ENCODE data around the gene SLC25A21.
"Not testable (repeated sequence)": the region's sequence is repeated elsewhere in the genome, so short reads cannot be mapped to it uniquely, and the experiment has no call there.

Gene SLC25A21

DNA sequence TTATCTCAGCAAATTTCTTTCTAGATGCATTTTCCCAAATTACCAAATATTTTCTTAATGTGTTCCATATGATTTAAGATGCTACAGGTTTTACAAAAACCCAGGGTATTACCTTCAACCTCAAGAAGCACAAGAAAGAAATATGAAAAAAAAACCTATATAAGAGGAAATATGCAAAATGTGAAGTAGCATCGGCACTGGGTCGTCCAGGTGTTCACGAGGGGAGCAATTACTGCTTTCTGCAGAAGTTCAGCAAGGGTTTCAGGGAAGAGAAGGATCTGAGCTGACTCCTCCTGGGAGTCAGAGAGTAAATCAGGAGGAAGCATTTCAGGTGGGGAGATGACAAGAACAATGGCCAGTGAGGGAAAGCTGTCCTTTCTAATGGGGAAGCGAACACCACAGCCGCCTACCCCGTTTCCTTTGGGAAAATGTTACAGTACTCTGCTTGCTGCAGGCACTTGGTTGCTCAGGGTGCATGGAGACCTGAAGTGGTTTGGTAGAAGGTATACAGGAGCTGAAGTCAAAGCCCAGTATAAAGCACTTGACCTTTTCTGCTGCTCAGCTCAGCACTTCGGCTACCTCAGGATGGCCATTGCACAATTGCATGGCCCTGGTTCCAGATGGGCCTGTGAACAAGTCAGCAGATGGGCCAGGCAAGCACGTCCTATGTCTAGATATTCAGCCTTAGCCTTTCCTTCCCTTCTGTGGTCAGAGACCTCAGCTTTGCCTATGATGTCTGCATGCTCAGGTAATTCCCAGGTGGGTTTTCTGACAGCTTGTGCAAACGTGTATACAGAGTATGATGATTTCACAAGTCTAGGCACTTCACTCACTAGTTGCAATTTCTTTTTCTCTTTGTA, 355.1 kb downstream of the SLC25A21 start:
- no peak for DNase-seq

DNA sequence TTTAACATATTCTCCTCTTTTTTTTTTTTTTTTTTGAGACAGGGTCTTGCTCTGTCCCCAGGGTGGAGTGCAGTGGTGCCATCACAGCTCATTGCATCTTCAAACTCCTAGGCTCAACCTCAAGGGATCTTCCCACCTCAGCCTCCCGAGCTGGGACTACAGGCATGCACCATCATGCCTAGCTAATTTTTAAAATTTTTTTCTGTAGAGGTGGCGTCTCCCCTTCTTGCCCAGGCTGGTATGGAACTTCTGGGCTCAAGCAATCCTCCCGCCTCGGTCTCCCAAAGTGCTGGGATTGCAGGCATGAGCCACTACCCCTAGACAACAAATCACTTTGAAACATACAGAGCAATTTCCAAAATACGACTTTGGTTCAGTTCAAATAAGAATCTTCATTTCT, 355.9 kb downstream of the SLC25A21 start:
- DNase-seq, result no peak

DNA sequence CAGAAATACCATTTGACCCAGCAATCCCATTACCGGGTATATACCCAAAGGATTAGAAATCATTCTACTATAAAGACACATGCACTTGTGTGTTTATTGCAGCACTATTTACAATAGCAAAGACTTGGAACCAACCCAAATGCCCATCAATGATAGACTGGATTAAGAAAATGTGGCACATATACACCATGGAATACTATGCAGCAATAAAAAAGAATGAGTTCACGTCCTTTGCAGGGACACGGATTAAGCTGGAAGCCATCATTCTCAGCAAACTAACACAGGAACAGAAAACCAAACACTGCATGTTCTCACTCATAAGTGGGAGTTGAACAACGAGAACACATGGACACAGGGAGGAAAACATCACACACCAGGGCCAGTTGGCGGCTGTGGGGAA, 357.6 kb downstream of the SLC25A21 start:
- DNase-seq, result not testable (repeated sequence)

DNA sequence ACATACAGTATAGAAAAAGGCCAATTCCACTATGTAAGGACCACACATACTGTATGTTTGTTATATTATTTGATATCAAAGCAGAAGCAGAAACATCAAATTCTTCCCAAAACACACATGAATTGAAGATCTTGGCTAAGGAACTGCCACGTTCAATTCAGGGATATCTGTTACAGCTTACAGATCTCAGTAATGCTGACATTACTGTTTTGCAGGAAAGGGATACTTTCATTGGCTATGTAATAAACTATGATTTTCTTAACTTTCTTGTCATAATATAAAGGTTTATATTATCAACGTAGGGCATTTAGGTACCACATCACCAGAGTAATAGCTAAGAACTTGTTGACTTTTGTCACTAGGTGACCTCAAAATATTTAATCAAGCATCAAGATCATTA, 362.2 kb downstream of the SLC25A21 start:
- DNase-seq, result no peak

DNA sequence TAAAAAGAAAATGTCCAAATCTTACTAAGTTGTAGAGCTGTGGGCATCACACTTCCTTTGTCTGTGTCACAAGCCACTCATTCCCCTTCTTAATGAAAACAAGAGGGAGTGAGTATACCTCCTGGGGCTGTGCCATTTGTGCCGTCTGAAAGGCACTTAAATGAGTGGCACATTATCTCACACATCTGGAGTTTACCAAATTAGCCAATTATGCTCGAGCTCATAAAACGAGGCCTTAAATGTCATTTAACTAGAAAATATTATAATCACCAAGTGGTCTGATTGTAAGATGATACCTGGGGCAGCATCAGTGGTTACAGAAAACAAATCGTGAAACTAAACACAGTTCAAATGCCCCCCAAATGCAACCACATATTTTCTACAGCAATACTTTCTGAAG, 364.7 kb downstream of the SLC25A21 start:
- DNase-seq, result no peak

DNA sequence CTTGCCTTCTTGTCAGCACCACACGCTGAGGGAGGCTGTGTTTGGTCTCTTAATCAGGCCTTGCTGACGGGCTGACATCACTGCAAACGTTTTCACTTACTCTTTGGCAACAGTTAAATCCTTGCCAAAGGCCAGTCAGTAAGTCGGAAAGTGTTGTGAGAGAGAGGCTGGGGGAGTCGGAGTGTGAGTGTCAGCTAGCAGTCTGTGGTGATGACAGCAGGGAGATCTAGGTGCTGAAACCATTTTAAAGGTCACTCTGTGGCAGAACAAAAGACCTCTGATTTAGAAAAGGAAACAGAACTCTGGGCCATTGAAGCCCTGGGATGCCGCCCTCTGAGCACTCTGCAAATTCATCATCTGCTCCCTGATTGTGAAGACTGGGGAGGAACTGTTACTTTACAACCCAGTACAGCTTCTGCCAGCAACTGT, 367.3 kb downstream of the SLC25A21 start:
- no peak for DNase-seq

DNA sequence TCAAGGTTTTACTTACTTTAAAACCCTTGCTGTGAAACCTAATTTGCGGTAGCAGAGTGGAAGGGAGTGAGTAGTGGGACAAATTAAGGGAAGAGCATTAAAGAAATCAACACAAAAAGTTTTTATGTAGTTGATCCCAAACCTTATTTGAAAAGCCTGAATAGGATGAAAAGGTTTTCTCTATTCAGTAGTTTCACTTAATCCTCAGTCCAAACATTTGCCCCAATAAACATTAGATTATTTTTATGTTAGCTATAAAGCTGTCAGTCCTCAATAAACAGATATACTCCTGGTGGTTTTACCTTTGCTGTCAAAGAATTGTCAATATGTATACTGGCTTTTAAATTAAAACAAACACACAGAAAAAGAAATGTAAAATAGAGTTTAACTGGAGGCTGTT, 374.8 kb downstream of the SLC25A21 start:
- no peak for DNase-seq

DNA sequence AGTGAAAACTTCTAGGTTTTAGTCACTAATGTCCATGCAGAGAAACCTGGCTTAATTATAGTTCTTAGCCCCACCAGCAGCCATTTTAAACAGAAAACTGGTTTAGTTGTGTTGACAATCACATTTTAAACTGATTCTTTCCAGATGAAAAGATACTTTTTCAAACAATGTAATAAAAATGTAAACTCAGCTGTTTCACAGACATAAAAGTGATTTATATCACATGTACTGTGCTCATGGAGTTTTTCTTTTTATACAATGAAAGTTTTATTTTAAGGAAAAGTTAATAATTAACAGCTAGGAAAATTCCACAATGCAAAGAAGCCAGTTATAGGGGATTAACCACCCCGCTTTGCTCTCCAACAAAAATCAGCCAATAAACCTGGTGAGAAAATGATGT, 381.0 kb downstream of the SLC25A21 start:
- DNase-seq, result no peak

DNA sequence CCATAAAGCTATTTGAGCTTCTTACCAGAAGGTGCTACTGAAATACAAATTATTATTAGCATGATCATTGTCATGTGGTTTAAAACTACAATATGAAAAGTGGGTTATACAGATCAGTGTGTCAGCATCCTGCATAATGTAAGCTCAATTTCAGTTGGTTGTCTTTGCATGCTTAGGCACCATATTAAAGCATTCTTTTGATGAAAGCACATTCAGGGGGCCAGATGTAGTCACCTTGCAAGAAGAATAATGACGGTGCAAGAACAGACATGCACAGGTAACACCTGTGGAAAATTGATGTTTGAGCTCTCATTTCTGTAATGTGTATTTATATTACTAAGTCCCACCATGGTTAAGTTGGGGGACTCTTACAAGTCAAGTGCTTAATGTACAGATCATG, 386.9 kb downstream of the SLC25A21 start:
- no peak for DNase-seq

DNA sequence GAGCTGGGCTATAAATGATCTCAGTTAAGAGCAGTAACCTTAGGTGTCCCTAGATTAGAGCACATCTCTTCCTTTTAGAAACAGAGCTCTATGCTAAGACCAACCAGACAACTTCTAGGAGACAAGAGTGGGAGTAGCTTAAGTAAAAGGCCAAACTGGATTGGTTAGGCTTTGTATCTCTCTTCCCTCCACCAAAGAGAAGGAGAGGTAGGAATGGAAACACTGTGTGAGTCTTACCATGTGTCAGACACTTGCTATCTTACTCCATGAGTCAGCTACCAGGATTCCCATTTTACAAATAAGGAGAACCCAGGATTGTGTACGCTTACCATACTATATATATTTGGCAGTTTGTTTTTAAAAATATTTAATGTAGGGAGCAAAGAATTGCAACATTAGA, 387.9 kb downstream of the SLC25A21 start:
- DNase-seq, result no peak

DNA sequence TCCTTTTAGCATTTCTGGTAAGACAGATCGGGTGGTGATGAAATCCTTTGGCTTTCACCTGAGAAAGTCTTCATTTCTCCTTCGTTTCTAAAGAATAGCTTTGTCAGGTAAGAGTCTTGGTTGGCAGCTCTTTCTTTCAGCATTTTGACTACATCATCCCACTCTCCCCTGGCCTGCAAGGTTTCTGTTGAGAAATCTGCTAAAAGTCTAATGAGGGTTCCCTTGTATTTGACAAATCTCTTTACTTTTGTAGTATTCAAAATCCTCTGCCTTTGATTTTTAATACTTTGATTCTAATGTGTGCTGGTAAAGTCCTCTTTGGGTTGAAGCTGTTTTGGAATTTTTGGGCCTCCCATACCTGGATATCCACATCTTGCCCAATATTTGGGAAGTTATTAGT, 390.5 kb downstream of the SLC25A21 start:
- no peak for DNase-seq

DNA sequence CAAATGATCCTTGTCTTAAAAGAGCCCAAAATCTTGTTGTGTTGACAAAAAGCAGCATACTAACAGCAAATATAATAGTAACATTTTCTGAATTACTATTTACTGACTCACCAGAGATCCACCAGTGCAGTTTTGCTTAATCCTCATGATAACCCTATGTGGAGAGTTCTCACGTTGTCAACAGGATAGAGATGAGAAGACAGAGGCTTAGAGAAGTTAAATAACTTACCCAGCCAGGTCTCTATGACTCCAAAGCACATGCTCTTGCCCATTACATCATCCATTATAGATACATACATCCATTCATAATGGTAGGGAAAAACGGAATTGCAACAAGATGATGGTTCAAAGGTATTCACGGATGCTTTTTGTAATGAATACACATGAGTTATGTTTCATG, 398.8 kb downstream of the SLC25A21 start:
- no peak for DNase-seq

DNA sequence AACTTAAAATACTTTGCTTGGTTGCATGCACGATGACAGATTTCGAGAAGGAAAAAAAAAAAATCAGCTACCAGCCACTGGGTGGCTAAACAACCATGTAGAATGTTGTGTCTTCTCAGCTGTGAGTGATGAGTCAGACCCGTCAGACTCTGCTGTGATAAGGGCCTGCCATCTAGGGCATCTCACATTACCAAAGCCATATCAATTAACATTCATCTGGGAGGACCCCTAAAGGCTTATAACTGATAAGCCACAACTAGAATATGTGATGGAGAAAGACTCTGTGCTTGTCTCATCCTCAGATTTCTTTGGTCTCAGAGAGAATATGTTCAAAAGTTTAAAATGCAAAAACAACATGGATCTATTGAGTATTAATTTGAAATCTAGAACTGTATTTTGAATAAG, 399.3 kb downstream of the SLC25A21 start:
- no peak for DNase-seq

DNA sequence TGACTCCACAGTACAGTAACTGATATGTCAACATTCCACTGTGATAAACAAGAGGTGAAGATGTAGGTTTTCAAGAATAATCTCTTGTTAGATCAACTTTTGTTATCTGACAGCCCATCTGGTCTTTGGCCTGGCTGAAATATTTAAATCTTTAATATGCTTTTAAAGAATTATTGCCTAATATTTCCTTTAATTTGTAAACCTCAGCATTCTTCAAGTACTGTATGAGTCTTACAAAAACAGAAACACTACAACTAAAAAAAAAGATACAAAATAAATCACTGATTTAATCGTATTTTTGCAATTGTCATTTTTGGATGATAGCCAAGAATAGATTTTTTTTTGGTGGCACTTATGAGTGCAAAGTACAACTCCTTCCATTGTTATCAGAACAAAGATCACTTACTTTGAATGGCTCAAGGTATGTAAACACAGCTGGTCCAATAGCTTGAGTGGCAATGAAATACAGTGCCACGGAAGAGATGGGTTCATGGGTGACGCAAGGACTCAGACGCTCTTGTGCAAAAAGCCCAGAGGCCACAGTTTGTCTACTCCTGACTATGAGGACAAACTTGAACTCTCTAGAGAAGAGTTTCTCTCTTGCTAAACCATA, 401.3 kb downstream of the SLC25A21 start:
- no peak for DNase-seq

DNA sequence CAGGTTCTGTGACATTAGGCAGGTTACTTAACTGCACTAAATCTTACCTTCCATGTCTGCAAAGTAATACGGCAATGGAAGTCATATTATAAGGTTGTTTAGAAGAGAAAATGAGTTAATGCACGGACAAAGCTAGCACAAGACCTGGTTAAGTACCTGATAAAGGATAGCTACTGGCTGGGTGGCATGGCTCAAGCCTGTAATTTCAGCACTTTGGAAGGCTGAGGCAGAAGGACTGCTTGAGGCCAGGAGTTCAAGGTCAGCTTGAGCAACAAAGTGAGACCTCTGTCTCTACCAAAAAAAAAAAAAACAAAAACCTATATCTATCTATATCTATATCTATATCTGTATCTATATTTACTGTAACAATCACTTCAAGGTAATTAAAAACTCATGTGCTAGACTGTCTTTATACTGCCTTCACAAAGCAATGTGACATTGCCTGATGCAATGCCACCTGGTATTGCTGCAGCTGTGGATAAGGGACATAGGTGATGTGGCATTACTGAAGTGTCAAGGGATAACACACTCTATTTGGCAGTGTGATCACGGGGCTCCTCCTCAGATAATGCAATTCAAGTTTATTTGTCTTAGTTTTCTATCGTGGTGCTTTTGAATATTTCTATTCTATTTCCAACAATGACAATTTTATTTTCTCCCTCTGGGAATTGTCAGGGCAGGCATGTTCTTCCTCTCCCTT, 403.6 kb downstream of the SLC25A21 start:
- no peak for DNase-seq

DNA sequence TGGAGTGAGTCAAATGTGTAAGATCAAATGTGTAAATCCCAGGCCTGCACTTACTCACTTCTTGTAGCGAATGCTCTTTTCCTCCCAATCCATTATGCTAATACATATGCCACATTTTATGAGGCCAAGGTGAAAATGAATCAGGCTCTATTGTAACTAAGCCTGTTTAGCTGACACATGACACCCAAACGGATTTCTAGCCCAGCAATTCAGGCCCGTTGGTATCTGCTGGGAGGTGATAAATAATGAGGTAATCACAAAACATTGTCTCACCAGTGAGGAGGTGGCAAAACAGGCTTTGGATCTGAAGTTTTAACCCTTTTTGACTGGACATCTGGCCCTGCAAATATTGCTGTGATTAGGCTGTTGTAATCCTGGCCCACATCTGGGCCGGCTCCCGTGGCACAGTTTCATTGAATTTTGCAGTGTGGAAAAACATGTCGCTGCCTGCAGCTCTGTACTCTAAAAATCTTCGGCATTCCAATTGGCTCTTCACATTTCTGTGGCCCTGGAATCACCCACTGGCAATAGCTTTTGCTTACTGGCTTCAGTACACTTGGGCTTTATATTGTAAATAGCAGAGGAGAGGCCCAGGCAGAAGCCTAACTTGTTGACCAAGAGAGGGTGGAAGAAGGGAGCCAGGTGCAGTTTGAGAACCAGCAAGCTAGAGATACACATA, 404.7 kb downstream of the SLC25A21 start:
- no peak for DNase-seq

DNA sequence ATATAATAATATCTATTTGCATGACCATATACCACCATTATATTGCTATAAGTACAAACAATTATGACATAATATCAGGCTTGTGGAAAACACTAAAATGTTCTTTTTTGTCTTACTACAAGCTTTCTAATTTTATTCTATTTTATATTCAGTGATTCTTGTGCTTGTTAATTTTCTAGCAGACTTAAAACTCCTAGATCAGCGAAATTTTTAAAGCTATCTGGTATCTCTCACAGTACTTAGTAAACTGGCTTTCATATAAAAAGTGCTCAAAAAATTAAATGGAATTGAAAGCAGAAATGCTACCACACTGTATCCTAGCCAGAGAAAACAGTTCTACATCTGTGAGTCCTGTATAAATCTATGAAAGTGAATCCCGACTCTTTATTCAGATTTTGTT, 405.4 kb downstream of the SLC25A21 start:
- DNase-seq, result no peak

DNA sequence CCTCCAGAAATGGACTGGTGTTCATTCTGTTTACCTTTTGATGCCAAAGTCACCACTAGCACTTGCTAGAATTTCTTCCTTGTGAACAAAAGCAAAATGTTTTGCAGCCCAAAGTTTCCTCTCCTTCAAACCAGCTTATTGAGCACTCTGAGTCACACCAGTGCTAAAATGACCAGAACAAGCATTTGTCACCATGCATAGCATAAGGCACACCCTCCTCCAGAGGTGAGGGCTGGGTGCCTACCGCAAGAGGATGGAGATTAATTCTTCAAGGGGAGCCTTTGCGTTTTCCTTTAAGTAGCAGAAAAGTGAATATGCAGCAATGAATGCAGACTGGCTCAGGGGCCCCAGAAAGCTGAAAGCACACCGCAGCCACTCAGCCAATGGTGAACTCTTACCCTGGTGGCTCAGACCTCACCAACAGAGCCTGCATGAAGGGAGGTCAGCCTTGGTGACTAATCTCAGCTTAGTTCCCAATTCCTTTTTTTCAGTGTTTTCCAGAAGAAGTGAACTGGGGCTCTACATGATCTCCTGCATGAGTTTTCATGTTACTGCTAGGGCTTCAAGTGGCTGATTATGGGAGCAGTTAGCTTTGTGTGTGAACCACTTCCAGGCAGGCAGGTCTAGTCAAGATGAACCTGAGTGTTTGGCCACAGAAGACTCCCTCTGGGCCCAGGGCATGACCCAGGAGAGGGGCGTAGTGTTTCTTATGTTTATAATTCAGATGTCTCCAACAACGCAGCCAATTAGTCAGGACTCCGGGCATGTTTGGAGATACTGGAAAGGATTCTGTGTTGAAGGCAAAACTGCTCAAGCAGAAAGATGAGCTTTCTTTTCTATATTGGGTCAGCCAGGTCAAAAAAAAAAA, 414.4 kb downstream of the SLC25A21 start:
- DNase-seq, result no peak

DNA sequence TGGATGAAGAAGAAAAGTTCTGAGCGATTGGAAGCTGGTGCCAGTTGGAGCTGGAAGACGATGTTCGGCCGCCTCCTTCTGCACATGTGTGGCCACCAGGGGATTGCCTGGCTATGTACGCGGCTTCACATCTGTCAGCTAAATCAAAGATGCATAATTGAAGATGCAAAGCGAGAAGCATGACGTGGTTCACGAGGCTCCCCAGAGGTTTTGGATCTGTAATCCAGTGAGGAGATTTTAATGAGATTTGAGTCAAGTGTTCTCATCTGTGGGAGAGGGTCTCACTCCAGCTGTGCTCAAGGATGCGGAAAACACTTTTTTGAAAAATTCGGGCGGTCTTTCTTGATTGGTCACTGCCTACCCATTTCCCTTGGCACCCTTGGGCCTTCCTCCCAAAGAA, 416.2 kb downstream of the SLC25A21 start:
- peak; percentile 42 for DNase-seq

DNA sequence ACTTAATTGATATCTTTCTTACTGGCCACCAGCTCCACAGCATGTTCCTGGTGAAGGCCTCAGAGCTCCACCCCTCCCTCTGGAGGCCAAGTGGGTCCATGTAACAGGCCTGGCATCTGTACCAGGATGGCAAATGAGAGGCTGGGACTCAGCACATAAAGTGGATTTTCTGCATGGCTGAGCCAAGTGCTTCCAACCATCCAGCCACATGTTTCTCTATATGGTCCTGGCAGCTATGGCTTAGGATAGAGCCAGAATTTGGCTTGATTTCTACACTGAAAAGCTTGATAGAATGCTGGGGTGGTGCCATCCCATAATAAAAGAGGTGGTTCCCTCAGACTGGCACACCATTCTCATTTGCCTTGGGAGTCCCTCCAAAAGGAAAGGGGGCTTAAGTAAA, 416.6 kb downstream of the SLC25A21 start:
- peak; percentile 19 for DNase-seq

DNA sequence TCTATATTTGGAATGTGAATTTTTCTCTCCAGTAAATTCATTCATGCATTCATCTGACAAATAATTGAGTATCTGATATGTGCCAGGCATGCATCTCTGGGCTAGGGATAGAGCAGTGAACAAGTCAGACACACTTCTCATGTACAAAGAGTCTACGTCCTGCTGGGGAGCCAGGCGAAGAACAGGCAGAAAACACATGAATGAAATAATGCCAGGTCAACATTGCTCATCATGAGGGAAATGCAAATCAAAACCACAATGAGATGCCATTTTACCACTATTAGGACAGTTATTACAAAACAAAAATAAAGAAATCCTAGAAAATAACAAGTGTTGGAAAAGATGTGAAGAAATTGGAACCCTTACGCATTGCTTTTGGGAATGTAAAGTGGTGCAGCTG, 420.5 kb downstream of the SLC25A21 start:
- DNase-seq, result no peak

DNA sequence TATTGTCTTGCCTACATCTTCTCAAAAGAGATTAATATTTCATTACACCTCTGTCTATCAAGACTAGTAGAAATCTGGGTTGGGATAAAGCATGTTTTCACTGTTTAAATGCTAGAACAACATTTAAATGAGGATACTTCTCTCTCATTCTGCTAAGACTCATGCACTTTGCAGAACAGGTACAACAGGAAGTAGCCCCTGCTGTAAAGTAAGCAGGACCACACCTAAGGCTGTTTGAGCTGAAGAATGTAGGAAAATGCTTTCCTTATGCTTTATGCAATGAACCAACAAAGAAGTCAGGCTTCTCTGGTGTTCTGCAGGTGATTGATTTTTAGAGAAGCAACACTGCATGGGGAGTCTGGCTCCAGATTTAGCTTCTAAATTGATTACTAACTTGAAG, 421.3 kb downstream of the SLC25A21 start:
- DNase-seq, result no peak
